Gastrocnemius medialis (tissue), 4 donors: Measurements from ENCODE around the gene FGF14.

Experiments
- POLR2A ChIP-seq, 2 donors: fragments of 450-650 bp; IDR thresholded peaks; one replicate each; pipeline ENCODE4 v1.6.1; 2017; ENCODE audit warnings: antibody characterized with exemption in 2 of 2, mild to moderate bottlenecking in 2 of 2, moderate library complexity in 2 of 2
- TF ChIP-seq, protein P1 (sequence below), 5 experiments: fragments of 450-650 bp in 3 of 5; fragments of 200-600 bp in 2 of 5; sonication (generic) in 2 of 5; IDR thresholded peaks in 4 of 5; conservative IDR thresholded peaks in 1 of 5; 1 replicate in 4 of 5; 2 replicates in 1 of 5; pipeline ENCODE4 v1.5.1; 2016 to 2019; ENCODE audit warnings: antibody characterized with exemption in 5 of 5, mild to moderate bottlenecking in 3 of 5, moderate library complexity in 3 of 5

DNA sequence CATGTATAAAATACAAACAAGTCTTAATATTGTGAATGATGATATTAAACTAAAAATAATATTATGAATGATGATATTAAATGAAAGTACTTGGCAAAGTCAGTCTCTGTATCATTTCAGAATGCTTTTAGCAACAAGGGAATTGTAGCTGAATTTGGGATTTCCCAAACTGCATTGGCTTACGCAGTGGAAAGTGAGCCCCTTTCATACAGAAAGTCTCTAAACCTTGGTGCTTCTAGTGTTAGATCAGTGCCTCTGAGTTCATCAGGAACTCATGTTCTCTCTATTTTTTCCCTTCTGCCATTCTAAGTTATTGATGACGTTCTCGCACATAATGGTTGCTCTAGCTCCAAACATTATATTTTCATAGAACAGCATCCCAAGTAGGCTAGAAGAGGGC is 649.4 kb downstream of the FGF14 start:
- TF ChIP-seq, protein P1, sequence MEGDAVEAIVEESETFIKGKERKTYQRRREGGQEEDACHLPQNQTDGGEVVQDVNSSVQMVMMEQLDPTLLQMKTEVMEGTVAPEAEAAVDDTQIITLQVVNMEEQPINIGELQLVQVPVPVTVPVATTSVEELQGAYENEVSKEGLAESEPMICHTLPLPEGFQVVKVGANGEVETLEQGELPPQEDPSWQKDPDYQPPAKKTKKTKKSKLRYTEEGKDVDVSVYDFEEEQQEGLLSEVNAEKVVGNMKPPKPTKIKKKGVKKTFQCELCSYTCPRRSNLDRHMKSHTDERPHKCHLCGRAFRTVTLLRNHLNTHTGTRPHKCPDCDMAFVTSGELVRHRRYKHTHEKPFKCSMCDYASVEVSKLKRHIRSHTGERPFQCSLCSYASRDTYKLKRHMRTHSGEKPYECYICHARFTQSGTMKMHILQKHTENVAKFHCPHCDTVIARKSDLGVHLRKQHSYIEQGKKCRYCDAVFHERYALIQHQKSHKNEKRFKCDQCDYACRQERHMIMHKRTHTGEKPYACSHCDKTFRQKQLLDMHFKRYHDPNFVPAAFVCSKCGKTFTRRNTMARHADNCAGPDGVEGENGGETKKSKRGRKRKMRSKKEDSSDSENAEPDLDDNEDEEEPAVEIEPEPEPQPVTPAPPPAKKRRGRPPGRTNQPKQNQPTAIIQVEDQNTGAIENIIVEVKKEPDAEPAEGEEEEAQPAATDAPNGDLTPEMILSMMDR (IDR thresholded peaks at IDR 0.05 in 4 of 5, conservative IDR thresholded peaks at IDR 0.05 in 1 of 5): no peak
- TF ChIP-seq POLR2A (IDR thresholded peaks at IDR 0.05): no peak
